Left cardiac atrium (tissue), 4 donors: ENCODE data around the gene TOPAZ1. TPM values are rescaled to one million over a fixed set of nuclear protein-coding genes. Genes with fewer than 3 reads are reported as not detected.

Experiments
- ATAC-seq, 2 donors: fragments of 200-7000 bp; cut with Tn5 transposase; one replicate each; pipeline ENCODE4 v1.9.1; 2020; ENCODE audit warnings: mild to moderate bottlenecking in 2 of 2, moderate library complexity in 2 of 2
- DNase-seq: peaks from one replicate; pipeline ENCODE4 v3.0.0-alpha.2; 2020
- intact Hi-C, 2 donors: fragments of 100-400 bp; cut with DNase I; formaldehyde crosslinking; loops; one replicate each; pipeline versions ENCODE4 v1.14.1 to v1.15.1; 2022 to 2023
- total RNA-seq, 2 donors: library from RNA; stranded (reverse); fragmentation: NEBNext Ultra II Directional; extraction: Animal tissue kit (Norgen Biotek cat#: 25700); gene quantifications; one replicate each; pipeline ENCODE4 v1.2.1, GENCODE V29; 2021
- donor health status: DM: no; HTN: yes; CAD: no.
- donor health status: DM: no; HTN: yes; CAD: no; lungs with severe emphysema.
- donor health status: DM: yes; HTN: yes; CAD: no.
- donor health status: Dilated cardiomyopathy.

Gene TOPAZ1
- total RNA-seq, 2 donors from 2014 or later, result not detected

GRCh38 chr3:44237665-44238064 is 4.0 kb upstream of the TOPAZ1 start:
- DNase-seq (no peak), ATAC-seq (no peak)
- intact Hi-C loops, result loop anchor here in 1 of 2 donors (10.0 kb wide), 1 partner anchor 693 kb away; no protein-coding TSS in a partner anchor

GRCh38 chr3:44238889-44239288 is 2.8 kb upstream of the TOPAZ1 start:
- no peak for ATAC-seq
- DNase-seq, result no peak
- intact Hi-C loops, result loop anchor here in 1 of 2 donors (10.0 kb wide), 1 partner anchor 694 kb away; no protein-coding TSS in a partner anchor

- ATAC-seq (no peak), DNase-seq (no peak)
- intact Hi-C loops, result no loop called here
Observed at GRCh38 chr3:44240061-44240460, 1.6 kb upstream of the TOPAZ1 start.

GRCh38 chr3:44242721-44243120 is 1.0 kb downstream of the TOPAZ1 start:
- ATAC-seq (no peak), DNase-seq (no peak)
- intact Hi-C loops, result no loop called here

- DNase-seq, result no peak
- intact Hi-C loops, result no loop called here
- ATAC-seq, result no peak
Observed at GRCh38 chr3:44248152-44248551, 6.5 kb downstream of the TOPAZ1 start.

GRCh38 chr3:44252332-44252959 is 10.8 kb downstream of the TOPAZ1 start:
- intact Hi-C loops, result no loop called here
- DNase-seq (no peak), ATAC-seq (no peak)

GRCh38 chr3:44259404-44259803 is 17.7 kb downstream of the TOPAZ1 start:
- intact Hi-C loops, result no loop called here
- ATAC-seq, result no peak

GRCh38 chr3:44264146-44264545 is 22.5 kb downstream of the TOPAZ1 start:
- intact Hi-C loops, result no loop called here
- no peak for ATAC-seq
- no peak for DNase-seq

More at GRCh38 chr3:44259404-44259803, 17.7 kb downstream of the TOPAZ1 start:
- no peak for DNase-seq

- no peak for DNase-seq
- ATAC-seq, result no peak
- intact Hi-C loops, result no loop called here
Observed at GRCh38 chr3:44265815-44266214, 24.1 kb downstream of the TOPAZ1 start.

- no peak for ATAC-seq
- DNase-seq, result no peak
- intact Hi-C loops, result no loop called here
Observed at GRCh38 chr3:44272191-44272590, 30.5 kb downstream of the TOPAZ1 start.

- DNase-seq (no peak), ATAC-seq (no peak)
- intact Hi-C loops, result no loop called here
Observed at GRCh38 chr3:44277925-44278324, 36.2 kb downstream of the TOPAZ1 start.

- DNase-seq (no peak), ATAC-seq (no peak)
- intact Hi-C loops, result no loop called here
Observed at GRCh38 chr3:44280077-44280476, 38.4 kb downstream of the TOPAZ1 start.

- DNase-seq, result no peak
- intact Hi-C loops, result no loop called here
- no peak for ATAC-seq
Observed at GRCh38 chr3:44280631-44281030, 38.9 kb downstream of the TOPAZ1 start.

GRCh38 chr3:44284949-44285348 is 43.3 kb downstream of the TOPAZ1 start:
- ATAC-seq (no peak), DNase-seq (no peak)
- intact Hi-C loops, result no loop called here

- intact Hi-C loops, result no loop called here
- ATAC-seq, result no peak
- no peak for DNase-seq
Observed at GRCh38 chr3:44289882-44290462, 48.3 kb downstream of the TOPAZ1 start.

GRCh38 chr3:44292276-44292675 is 50.6 kb downstream of the TOPAZ1 start:
- DNase-seq, result no peak
- no peak for ATAC-seq
- intact Hi-C loops, result no loop called here

- DNase-seq, result no peak
- intact Hi-C loops, result no loop called here
- no peak for ATAC-seq
Observed at GRCh38 chr3:44292947-44293346, 51.3 kb downstream of the TOPAZ1 start.

- ATAC-seq (no peak), DNase-seq (no peak)
- intact Hi-C loops, result no loop called here
Observed at GRCh38 chr3:44297255-44297654, 55.6 kb downstream of the TOPAZ1 start.

GRCh38 chr3:44301746-44302145 is 60.1 kb downstream of the TOPAZ1 start:
- ATAC-seq, result no peak
- DNase-seq, result no peak
- intact Hi-C loops, result no loop called here

- no peak for DNase-seq
- intact Hi-C loops, result no loop called here
- ATAC-seq, result no peak
Observed at GRCh38 chr3:44309500-44309899, 67.8 kb downstream of the TOPAZ1 start.

- intact Hi-C loops, result loop anchor here in 1 of 2 donors (10.0 kb wide), 1 partner anchor 196 kb away; no protein-coding TSS in a partner anchor
- ATAC-seq (no peak), DNase-seq (no peak)
Observed at GRCh38 chr3:44318891-44319311, 77.2 kb downstream of the TOPAZ1 start.
